Cardiac septum (tissue), 1 donor: ENCODE results near the gene ZNF622. TPM values are rescaled to one million over a fixed set of nuclear protein-coding genes. Genes with fewer than 3 reads are reported as not detected.

Experiments
- DNase-seq: peaks from one replicate; pipeline ENCODE4 v3.0.0-alpha.2; 2020; ENCODE audit warnings: low spot score
- intact Hi-C: fragments of 100-400 bp; cut with DNase I; formaldehyde crosslinking; loops from one replicate; pipeline ENCODE4 v1.14.0; 2022
- long read RNA-seq: library from polyadenylated mRNA; unstranded; transcript quantifications from one replicate; pipeline ENCODE4 v2.0.0, GENCODE V29; 2021
- total RNA-seq: library from RNA; stranded (reverse); fragmentation: NEBNext Ultra II Directional; extraction: Animal tissue kit (Norgen Biotek cat#: 25700); gene quantifications from one replicate; pipeline ENCODE4 v1.2.1, GENCODE V29; 2021
- donor health status: DM: no; HTN: no; CAD: no.

Gene ZNF622
- total RNA-seq, result 49.0 TPM
- long read RNA-seq, transcript ZNF622-201 (6 exons, 1,699 nt), result major isoform, 100 of 107 reads
- long read RNA-seq, partial matches to known transcripts, result 2 of 107 reads
- long read RNA-seq, other reads (novel, unspliced or antisense), result 5 of 107 reads

DNA sequence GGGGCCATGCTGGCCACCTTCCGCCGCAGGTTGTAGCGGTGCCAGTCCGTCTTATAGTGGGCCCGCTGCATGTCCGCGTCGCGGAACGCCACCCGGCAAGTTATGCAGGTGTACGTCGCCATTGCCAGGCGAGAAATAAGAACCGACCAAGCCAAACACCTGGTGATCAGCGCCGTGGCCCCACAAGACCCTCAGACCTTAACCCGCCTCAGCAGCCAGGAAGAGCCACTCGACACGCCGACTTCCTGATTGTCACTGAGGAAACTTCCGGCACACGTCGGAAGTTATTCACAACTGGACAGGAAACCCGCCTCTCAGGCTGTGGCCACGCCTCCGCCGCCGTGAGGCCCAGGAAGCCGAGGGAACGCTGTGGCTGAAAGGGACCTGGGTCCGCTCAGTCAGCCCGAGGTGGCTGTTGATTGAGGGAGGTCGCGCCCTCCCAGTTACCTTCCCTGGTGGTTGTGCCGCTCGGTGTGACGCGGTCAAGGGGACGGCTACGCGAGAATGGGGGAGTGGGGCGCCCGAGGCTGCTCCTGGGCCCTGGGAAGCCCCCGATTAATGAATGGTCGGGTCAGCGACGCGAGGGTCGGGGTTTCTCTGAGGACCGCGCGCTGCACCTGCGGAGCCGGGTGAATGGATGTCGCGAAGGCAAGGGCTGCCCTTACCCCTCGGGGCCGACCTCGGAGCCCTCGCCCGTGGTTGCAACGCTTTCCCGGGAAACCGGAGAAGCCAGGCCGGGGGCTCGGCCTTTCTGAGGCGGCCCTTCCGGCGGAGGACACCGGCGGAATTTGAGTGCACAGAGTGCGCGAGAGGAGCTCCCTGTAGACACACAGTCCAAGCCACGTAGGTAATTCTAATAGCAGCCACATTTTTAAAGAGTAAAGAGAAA lies at the start of gene ZNF622:
TSS of gene ZNF622 (minus strand) at position 257 of the 889 bp plus-strand sequence. CDS start at position 122, 135 bp downstream.
- peak; percentile 97 for DNase-seq
- intact Hi-C loops, result loop anchor here (2.0 to 5.0 kb wide), 3 partner anchors 23 to 202 kb away; no protein-coding TSS in a partner anchor

DNA sequence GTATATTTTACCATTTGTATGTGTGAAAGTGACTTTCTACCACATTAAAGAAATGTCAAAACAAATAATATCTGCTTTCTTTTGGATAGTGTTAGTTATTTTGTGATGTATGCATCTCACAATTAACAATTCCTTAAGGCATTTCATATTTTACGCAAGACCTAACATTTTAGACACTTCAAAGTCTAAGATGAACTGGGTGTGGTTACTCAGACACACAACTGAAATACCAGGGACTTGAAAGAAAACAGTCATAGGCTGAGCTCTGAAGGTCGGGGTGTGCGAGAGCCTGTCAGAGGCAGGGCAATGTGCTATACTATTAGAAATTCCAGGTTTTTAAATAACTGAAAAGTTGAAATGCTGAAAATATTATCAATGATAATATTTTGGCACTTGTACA lies 44.5 kb upstream of the ZNF622 start:
- intact Hi-C loops, result no loop called here
- no peak for DNase-seq

- intact Hi-C loops, result loop anchor here (1.0 kb wide), 2 partner anchors 17 to 30 kb away; no protein-coding TSS in a partner anchor
- DNase-seq, result peak; percentile 86
These were observed 43.3 kb upstream of the ZNF622 start for GRCh38 chr5:16508730-16509531.

DNA sequence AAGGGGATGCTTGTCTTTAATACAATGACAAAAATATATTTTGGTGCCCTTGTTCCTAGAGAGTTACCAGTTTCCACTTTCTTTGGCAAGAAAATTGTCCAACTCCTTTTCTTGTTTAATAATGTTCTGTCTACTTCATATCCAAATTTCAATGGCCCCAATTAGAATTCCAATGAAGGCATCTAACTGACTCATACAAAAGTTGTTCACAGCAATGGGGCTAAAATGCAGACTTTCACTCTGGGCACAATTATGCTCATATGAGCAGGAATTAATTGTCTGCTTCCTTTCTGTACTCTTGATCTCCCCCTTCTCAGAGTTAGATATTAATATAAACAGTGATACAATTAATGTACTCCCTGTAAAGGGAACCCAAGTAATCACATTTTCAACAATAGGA lies 42.1 kb upstream of the ZNF622 start:
- intact Hi-C loops, result loop anchor here (1.0 kb wide), 2 partner anchors 15 to 32 kb away; no protein-coding TSS in a partner anchor
- DNase-seq, result no peak

GRCh38 chr5:16505904-16506303 lies 40.3 kb upstream of the ZNF622 start:
- intact Hi-C loops, result no loop called here
- DNase-seq, result no peak

DNA sequence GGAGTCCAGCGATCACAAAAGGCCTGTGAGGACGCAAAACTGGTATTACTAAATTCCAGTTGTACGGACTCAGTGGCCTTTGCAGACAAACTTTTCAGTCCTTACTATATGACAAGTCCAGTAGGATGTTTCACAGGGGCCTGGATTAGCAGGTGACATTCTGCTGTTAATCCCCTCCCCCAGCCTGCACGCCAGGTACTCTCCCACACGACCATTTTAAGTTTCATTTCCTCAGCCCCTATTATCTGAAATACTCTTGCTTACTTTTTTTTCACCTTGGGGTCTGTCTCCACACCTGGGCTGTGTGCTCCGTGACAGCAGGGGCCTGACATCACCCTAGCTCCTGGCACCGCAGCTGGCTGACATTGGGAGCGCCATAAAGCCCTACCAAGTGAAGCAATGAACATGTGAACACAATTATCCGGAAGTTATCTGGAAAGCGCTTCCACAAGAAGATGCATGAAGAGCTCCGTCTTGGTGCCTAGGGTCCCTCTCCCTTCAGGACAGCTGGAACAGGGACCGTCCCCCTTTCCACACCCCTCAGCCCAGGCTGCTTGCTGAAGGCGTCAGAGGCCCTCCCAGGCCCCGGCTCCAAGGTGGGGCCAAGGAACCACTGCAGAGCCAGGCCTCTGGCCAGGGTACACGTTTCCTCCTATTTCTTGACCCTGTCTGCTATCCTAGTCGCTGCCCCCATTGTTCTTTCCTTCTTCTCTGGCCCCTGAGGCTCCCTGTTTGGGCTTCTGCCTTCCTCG lies 39.7 kb upstream of the ZNF622 start:
- DNase-seq, result no peak
- intact Hi-C loops, result no loop called here

GRCh38 chr5:16504571-16504970 lies 39.0 kb upstream of the ZNF622 start:
- no peak for DNase-seq

GRCh38 chr5:16502866-16503265 lies 37.3 kb upstream of the ZNF622 start:
- intact Hi-C loops, result no loop called here
- no peak for DNase-seq

More at GRCh38 chr5:16504571-16504970, 39.0 kb upstream of the ZNF622 start:
- intact Hi-C loops, result no loop called here

DNA sequence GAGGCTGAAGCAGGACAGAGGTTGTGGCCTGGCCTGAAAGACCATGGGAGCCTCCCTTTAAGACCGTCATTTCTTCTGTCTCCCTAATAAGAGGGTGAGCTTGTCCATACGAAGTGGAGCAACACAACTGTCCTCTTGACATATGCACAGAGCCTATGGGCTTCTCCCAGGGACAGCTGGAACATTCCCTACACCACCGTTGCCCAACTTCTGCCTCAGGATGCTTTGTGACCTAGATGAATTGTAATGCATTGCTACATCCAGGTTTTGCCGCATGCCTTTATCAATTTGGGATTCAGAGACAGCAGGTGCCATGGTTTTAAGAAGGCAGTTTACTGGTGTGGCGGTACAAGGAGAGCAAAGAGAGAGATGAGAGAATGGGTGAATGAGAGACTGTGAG lies 34.4 kb upstream of the ZNF622 start:
- intact Hi-C loops, result no loop called here
- DNase-seq, result no peak

GRCh38 chr5:16497546-16497945 lies 31.9 kb upstream of the ZNF622 start:
- intact Hi-C loops, result loop anchor here (10.0 kb wide), 1 partner anchor 697 kb away; no protein-coding TSS in a partner anchor
- no peak for DNase-seq

DNA sequence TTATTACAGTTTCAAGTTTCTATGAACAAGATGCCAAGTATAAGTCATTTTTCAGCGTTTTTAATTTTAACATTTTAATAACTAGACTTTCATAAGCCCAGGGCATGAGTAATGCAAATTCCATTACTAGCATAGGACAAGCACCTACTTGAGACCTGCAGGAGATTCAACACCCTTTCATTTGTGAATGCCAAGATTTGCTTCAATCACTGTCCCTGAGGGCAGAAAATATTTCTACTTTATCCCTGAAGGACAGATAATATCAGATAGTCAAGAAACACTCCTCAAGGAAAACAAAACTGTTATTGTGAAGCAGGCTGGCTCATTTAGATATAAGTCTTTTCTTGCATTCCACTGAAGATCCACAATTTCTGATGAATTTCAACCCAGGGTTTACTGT lies 27.7 kb upstream of the ZNF622 start:
- DNase-seq, result no peak
- intact Hi-C loops, result loop anchor here (2.0 to 10.0 kb wide), 2 partner anchors 46 to 702 kb away; no protein-coding TSS in a partner anchor

GRCh38 chr5:16492398-16493140 lies 27.0 kb upstream of the ZNF622 start:
- intact Hi-C loops, result loop anchor here (1.0 to 10.0 kb wide), 3 partner anchors 16 to 702 kb away; no protein-coding TSS in a partner anchor
- no peak for DNase-seq

DNA sequence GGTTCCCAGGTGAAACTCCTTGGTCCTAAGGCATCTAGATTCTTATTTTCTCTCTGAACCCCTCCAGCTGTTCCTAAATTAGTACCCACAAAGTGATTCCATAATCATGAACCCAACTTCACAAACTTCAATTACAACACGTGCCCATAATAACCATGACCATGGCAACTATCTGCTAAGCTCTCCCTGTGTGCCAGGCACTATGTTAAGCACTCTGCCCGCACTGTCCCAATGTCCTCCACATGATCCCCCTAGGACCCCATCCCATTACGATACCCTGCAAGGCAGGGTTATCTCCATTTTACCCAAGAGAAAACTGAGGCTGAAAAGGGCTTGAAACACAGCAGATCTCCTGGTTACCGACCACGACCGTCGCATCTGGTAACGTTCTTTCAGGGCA lies 25.3 kb upstream of the ZNF622 start:
- no peak for DNase-seq
- intact Hi-C loops, result loop anchor here (2.0 to 10.0 kb wide), 2 partner anchors 62 to 704 kb away; no protein-coding TSS in a partner anchor

DNA sequence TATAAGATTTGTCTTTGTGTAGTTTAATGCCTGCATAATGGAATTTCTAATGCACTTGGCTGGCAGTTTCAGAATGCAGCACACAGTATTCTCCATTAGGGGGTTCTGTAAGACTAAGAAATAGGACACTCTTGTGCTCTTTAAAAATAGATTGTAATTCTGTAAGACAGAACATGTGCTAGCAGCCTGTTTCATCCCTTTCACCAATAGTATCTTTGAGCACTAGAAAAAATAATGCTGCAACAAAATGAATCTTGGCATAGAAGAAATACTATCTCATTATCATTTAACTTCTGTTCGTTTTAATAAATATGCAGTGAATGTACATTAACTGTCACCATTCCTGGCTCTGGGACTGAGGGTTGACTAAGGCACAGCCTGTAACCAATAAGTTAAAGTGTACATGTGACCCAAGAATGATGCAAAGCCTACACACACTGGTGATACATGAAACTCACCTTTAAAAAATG lies 23.8 kb upstream of the ZNF622 start:
- DNase-seq, result no peak
- intact Hi-C loops, result loop anchor here (2.0 to 10.0 kb wide), 3 partner anchors 23 to 305 kb away; no protein-coding TSS in a partner anchor

GRCh38 chr5:16487456-16487855 lies 21.9 kb upstream of the ZNF622 start:
- intact Hi-C loops, result loop anchor here (10.0 kb wide), 1 partner anchor 307 kb away; no protein-coding TSS in a partner anchor
- DNase-seq, result no peak

DNA sequence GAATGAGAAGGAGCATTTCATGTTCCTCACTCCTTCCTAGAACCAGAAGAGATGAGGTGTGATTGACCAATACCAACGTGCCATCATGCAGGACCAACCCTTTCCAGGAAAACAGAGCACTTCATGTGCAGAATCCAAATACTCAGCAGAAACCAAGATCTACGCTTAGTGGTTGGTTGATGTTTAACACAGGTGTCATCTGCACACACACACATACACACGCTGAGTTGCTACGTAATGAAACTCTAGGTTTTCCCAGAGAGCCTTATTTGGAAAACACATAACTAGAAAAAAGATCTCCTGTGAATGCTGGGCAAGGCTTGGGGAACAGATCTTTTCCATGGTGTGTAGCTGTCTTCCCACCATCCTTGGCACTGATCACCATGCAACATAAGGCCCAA lies 21.1 kb upstream of the ZNF622 start:
- intact Hi-C loops, result loop anchor here (10.0 kb wide), 1 partner anchor 308 kb away; no protein-coding TSS in a partner anchor
- DNase-seq, result no peak

DNA sequence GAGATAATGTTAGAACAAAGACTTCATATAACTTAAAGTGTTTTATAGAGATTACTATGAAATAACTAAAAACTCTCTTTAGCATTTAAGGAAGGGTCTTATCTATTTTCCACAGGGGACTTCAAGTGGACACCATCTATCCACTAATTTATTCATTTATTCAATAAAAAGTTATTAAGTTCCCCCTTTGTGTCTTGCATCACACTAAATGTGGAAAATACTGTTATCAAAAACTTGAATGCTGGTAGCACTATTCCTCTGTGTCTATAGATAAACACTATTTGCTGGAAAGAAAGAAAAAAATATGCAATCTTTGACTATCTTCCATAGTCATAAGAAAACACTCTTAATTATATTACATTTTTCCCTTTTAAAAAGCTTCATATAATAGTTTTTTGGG lies 20.1 kb upstream of the ZNF622 start:
- intact Hi-C loops, result loop anchor here (10.0 kb wide), 1 partner anchor 309 kb away; no protein-coding TSS in a partner anchor
- DNase-seq, result no peak

- DNase-seq, result no peak
These were observed 18.5 kb upstream of the ZNF622 start for GRCh38 chr5:16484081-16484480.

More at GRCh38 chr5:16484081-16484480, 18.5 kb upstream of the ZNF622 start:
- intact Hi-C loops, result loop anchor here (10.0 kb wide), 1 partner anchor 311 kb away; no protein-coding TSS in a partner anchor
